H1 (cell line): Measurements from ENCODE around the gene OLFML2B. TPM values are rescaled to one million over a fixed set of nuclear protein-coding genes. Genes with fewer than 3 reads are reported as not detected.
A peak's percentile ranks its signal among the peaks of the same experiment; 100 is the strongest.

Source experiments
- EZH2 ChIP-seq: fragments of 200-600 bp; sonication (generic); IDR thresholded peaks from 2 replicates; pipeline ENCODE4 v1.7.1; 2012; ENCODE audit warnings: low read depth, mild to moderate bottlenecking, moderate library complexity, low read length, inconsistent platforms; ENCODE audit not compliant: severe bottlenecking
- SAP30 ChIP-seq: fragments of 300-600 bp; sonication (generic); IDR thresholded peaks from 2 replicates; pipeline ENCODE4 v1.7.1; 2012; ENCODE audit warnings: low read length, moderate library complexity, mild to moderate bottlenecking, inconsistent platforms; ENCODE audit not compliant: insufficient read depth, insufficient replicate concordance
- polyA plus RNA-seq, 7 experiments: library from polyadenylated mRNA; depleted of rRNA in 3 of 7; stranded (reverse) in 5 of 7; unstranded in 2 of 7; fragments of >200 nt in 5 of 7; fragments of 200-250 nt in 2 of 7; gene quantifications; 1 replicate in 5 of 7; 2 replicates in 1 of 7; 4 replicates in 1 of 7; pipeline versions ENCODE4 v1.2.1 to v1.2.3, GENCODE V29; 2011 to 2013; ENCODE audit warnings: missing spikeins in 2 of 7, mixed read lengths in 2 of 7
- total RNA-seq: library from RNA; stranded (reverse); fragmentation: NEBNext Ultra II Directional; extraction: Animal tissue kit (Norgen Biotek cat#: 25700); gene quantifications from 2 replicates; pipeline ENCODE4 v1.2.1, GENCODE V29; 2021
- TF ChIP-seq, protein P1 (sequence below), 3 experiments: IDR thresholded peaks; 1 replicate in 2 of 3; 2 replicates in 1 of 3; pipeline versions ENCODE4 v1.5.1 to v1.6.1; 2011; ENCODE audit warnings: low read length in 3 of 3, mild to moderate bottlenecking in 3 of 3, inconsistent platforms in 2 of 3, low read depth in 1 of 3, moderate library complexity in 1 of 3; ENCODE audit not compliant: insufficient read depth in 1 of 3; ENCODE audit errors: control extremely low read depth in 1 of 3

OLFML2B gene
- total and polyA plus RNA-seq, 2 of the 8 experiments (the other 6 are each of a cell fraction or from before 2014, with no cell fraction given), result 6.5 to 10.4 TPM

GRCh38 chr1:162056043-162056442 lies 32.4 kb upstream of the OLFML2B start (continued):
- TF ChIP-seq, protein P1, sequence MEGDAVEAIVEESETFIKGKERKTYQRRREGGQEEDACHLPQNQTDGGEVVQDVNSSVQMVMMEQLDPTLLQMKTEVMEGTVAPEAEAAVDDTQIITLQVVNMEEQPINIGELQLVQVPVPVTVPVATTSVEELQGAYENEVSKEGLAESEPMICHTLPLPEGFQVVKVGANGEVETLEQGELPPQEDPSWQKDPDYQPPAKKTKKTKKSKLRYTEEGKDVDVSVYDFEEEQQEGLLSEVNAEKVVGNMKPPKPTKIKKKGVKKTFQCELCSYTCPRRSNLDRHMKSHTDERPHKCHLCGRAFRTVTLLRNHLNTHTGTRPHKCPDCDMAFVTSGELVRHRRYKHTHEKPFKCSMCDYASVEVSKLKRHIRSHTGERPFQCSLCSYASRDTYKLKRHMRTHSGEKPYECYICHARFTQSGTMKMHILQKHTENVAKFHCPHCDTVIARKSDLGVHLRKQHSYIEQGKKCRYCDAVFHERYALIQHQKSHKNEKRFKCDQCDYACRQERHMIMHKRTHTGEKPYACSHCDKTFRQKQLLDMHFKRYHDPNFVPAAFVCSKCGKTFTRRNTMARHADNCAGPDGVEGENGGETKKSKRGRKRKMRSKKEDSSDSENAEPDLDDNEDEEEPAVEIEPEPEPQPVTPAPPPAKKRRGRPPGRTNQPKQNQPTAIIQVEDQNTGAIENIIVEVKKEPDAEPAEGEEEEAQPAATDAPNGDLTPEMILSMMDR (IDR thresholded peaks at IDR 0.05; ENCODE audit: control extremely low read depth in 1 of 3, insufficient read depth in 1 of 3, low read depth in 1 of 3, low read length in 3 of 3), result peak; percentile 77 to 99 (median 97)
- TF ChIP-seq EZH2, result no peak
- no peak for TF ChIP-seq SAP30
